ENCODE measurements around the gene CALD1.

DNA sequence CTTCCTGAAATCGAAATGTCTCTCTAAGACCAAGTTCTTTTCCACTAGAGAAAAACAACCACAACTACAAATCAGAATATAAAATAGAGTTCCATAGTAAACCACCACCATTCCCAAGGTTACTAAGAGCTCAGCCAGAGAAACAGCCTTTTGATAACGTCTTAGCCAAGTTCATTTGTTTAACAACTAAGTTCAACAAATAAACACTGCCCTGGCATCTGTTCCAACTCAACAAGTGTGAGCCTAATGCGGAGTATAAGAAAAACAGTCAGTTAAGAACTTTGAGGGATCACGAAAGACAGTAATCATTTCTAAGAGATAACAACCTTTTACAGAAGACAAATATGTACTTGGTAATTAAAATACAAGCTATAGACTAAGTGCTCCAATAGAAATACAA is 77.3 kb downstream of the CALD1 start:
- TF ChIP-seq, protein P1, sequence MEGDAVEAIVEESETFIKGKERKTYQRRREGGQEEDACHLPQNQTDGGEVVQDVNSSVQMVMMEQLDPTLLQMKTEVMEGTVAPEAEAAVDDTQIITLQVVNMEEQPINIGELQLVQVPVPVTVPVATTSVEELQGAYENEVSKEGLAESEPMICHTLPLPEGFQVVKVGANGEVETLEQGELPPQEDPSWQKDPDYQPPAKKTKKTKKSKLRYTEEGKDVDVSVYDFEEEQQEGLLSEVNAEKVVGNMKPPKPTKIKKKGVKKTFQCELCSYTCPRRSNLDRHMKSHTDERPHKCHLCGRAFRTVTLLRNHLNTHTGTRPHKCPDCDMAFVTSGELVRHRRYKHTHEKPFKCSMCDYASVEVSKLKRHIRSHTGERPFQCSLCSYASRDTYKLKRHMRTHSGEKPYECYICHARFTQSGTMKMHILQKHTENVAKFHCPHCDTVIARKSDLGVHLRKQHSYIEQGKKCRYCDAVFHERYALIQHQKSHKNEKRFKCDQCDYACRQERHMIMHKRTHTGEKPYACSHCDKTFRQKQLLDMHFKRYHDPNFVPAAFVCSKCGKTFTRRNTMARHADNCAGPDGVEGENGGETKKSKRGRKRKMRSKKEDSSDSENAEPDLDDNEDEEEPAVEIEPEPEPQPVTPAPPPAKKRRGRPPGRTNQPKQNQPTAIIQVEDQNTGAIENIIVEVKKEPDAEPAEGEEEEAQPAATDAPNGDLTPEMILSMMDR (conservative IDR thresholded peaks at IDR 0.05; ENCODE audit: low read length), result no peak
- TF ChIP-seq EZH2phosphoT487 (IDR thresholded peaks at IDR 0.05; ENCODE audit: borderline replicate concordance), result no peak

All from Loucy (cell line).